ENCODE data around the gene PELI3. TPM values are rescaled to one million over a fixed set of nuclear protein-coding genes. Genes with fewer than 3 reads are reported as not detected.
A peak's percentile ranks its signal among the peaks of the same experiment; 100 is the strongest.
"Not testable (repeated sequence)": the region's sequence is repeated elsewhere in the genome, so short reads cannot be mapped to it uniquely, and the experiment has no call there.

PELI3 gene
- total and polyA plus RNA-seq, 2 donors = 7.6 to 22.5 TPM

DNA sequence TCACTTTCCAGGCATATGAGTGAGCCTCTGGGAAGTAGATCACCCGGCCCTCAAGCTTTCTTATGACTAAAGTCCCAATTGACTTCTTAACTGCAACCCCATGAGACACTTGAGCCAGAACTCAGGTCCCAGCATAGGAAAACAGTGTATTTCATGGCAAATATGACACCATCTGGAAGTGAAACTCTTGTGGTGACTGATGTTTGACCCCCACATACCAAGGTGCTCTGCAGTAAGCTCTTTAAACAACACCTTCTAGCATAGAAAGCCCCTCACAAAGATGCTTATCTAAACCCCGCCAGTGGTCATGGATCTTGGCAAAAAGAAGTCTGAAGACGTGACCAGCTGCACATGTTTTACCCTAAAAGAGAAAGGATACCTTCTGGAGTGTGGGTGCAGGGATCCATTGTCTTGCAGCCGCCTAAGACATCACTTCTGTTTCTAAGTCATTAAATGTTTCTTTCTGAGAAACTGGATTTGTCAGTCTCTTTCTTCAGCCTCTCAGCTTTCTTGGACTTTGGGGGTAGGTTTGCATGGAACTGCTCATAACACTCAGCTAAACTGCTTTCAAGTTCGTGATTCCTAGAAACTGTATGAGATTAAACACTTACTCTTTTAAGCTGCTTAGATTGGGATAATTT lies 7.4 kb upstream of the PELI3 start:
- 47% methylated on average over 5 of the region's 5 CpGs for WGBS
- H3K4me1 ChIP-seq (ENCODE audit: insufficient read depth) = no peaks in the 10 kb centered on the region

DNA sequence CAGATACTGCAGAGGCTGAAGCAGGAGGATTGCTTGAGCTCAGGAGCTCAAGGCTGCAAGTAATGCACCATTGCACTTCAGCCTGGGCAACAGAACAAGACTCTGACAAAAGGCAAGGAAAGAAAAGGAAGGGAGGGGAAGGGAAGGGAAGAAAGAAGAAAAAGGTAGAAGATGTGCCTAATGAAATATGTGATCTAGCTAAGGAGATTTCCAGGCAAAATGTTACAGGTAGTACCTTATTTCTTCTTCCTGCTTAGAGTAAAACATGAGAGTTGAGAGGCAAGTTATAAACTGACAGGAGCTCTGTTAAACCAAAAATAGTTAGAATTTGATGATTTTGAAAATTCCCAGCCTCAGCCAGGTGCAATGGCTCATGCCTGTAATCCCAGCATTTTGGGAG lies 4.7 kb upstream of the PELI3 start:
- Histone ChIP-seq H3K36me3 (ENCODE audit: insufficient read depth) (no peaks in the 10 kb centered on the region), H3K4me1 (ENCODE audit: insufficient read depth) (no peaks in the 10 kb centered on the region), H3K4me3 (ENCODE audit: low read depth, low read length) (no peak overlapping the region), H3K27ac (ENCODE audit: low read depth) (no peak overlapping the region)
- no peak for DNase-seq (ENCODE audit: extremely low spot score)

More for the DNA sequence above, 7.4 kb upstream of the PELI3 start:
- Histone ChIP-seq H3K4me3 (ENCODE audit: low read depth, low read length) (no peak overlapping the region), H3K36me3 (ENCODE audit: insufficient read depth) (no peaks in the 10 kb centered on the region), H3K27ac (ENCODE audit: low read depth) (no peak overlapping the region)
- DNase-seq (ENCODE audit: extremely low spot score) = no peak

- 94% methylated on average over 3 of the region's 3 CpGs for WGBS
- no peak overlapping the region for H3K27ac ChIP-seq (ENCODE audit: low read depth)
- DNase-seq (ENCODE audit: extremely low spot score) = no peak
- no peak overlapping the region for H3K4me3 ChIP-seq (ENCODE audit: low read depth, low read length)
- no peaks in the 10 kb centered on the region for H3K36me3 ChIP-seq (ENCODE audit: insufficient read depth)
- H3K4me1 ChIP-seq (ENCODE audit: insufficient read depth) = peaks cover 2% of the 10 kb centered on the region
Measured at GRCh38 chr11:66462911-66463310, 3.8 kb upstream of the PELI3 start.

DNA sequence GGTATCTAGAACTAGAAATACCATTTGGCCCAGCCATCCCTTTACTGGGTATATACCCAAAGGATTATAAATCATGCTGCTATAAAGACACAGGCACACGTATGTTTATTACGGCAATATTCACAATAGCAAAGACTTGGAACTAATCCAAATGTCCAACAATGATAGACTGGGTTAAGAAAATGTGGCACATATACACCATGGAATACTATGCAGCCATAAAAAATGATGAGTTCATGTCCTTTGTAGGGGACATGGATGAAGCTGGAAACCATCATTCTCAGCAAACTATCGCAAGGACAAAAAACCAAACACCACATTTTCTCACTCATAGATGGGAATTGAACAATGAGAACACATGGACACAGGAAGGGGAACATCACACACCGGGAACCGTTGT lies 2.6 kb upstream of the PELI3 start:
- 87% methylated on average over 5 of the region's 5 CpGs for WGBS
- not testable (repeated sequence) for DNase-seq (ENCODE audit: extremely low spot score); H3K4me3 ChIP-seq (ENCODE audit: low read depth, low read length); H3K36me3 ChIP-seq (ENCODE audit: insufficient read depth); H3K4me1 ChIP-seq (ENCODE audit: insufficient read depth); H3K27ac ChIP-seq (ENCODE audit: low read depth)

DNA sequence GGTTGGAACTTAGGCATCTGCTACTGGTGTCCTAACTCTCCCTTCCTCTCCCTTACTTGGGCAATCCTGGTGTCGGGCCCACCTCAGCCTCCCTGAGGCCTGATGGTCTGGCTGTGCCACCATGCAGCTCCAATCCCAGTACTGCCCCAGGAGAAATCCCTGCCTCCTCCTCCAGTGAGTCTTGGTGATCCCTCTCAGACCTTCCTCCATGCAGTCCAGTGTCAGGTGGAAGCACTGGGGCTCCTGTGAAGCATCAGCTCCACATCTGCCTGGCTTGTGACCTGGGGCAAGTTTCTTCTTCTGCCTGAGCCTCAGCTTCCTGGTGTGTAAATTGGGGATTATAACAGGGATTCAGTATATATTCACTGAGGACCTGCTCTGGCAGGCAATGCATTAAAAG lies 1.8 kb upstream of the PELI3 start:
- H3K27ac ChIP-seq (ENCODE audit: low read depth) = no peak overlapping the region
- DNase-seq (ENCODE audit: extremely low spot score) = no peak
- 81% methylated on average over 1 of the region's 1 CpG for WGBS
- no peaks in the 10 kb centered on the region for H3K36me3 ChIP-seq (ENCODE audit: insufficient read depth)
- peaks cover 3% of the 10 kb centered on the region for H3K4me1 ChIP-seq (ENCODE audit: insufficient read depth)
- no peak overlapping the region for H3K4me3 ChIP-seq (ENCODE audit: low read depth, low read length)

DNA sequence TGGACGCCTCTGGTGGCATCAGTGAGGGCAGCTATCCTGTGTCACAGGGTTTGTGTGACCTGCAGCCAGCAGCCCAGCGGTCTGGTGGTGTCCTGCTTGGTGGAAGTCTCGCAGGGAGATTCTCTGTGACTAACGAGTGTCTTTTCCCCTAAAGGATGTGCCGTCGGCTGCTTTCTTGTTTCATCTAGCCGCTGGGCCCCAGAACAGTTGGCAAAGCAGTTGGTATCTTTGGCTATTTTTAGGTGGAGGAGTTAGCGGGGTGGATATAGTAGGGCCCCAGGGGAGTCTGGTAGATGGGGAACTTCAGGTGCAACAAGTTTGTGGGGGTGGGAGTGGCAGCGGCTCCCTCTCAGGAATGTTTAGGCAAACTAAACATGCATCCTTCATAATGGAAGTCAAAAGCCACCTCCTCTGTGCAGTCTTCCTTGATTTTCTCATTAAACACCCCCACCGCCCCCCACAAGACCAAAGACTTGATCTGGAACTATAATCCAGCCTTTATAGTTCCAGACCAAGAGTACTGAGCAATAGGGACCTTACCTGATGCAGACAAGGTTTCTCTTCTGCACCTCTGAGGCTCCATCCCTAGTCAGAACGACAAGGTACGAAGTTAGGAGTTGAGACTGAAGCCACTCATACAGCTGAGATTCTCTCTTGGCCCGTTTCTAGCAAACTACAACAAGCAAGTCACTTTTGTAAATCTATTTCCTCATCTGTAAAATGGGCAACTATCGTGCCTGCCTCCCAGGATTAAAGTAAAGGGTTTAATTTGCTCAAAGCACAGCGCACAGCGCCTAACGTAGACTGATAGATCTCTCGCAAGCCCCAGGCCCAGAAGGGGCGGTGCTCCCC lies 1.1 kb upstream of the PELI3 start:
- Histone ChIP-seq H3K4me3 (ENCODE audit: low read depth, low read length) (peak overlapping the region; percentile 86), H3K4me1 (ENCODE audit: insufficient read depth) (peaks cover 3% of the 10 kb centered on the region), H3K36me3 (ENCODE audit: insufficient read depth) (no peaks in the 10 kb centered on the region), H3K27ac (ENCODE audit: low read depth) (no peak overlapping the region)
- 43% methylated on average over 19 of the region's 19 CpGs for WGBS
- DNase-seq (ENCODE audit: extremely low spot score) = no peak

GRCh38 chr11:66467034-66467659 lies 442 bp downstream of the PELI3 start:
- peaks cover 3% of the 10 kb centered on the region for H3K4me1 ChIP-seq (ENCODE audit: insufficient read depth)
- no peak for DNase-seq (ENCODE audit: extremely low spot score)
- peak overlapping the region; percentile 30 for H3K27ac ChIP-seq (ENCODE audit: low read depth)
- H3K36me3 ChIP-seq (ENCODE audit: insufficient read depth) = no peaks in the 10 kb centered on the region
- peak overlapping the region; percentile 86 for H3K4me3 ChIP-seq (ENCODE audit: low read depth, low read length)
- WGBS = 1% methylated on average over 72 of the region's 72 CpGs

GRCh38 chr11:66467756-66468155 lies 1.1 kb downstream of the PELI3 start:
- 48% methylated on average over 6 of the region's 6 CpGs for WGBS
- Histone ChIP-seq H3K4me3 (ENCODE audit: low read depth, low read length) (peak overlapping the region; percentile 86), H3K27ac (ENCODE audit: low read depth) (no peak overlapping the region), H3K36me3 (ENCODE audit: insufficient read depth) (no peaks in the 10 kb centered on the region), H3K4me1 (ENCODE audit: insufficient read depth) (peaks cover 3% of the 10 kb centered on the region)
- no peak for DNase-seq (ENCODE audit: extremely low spot score)

DNA sequence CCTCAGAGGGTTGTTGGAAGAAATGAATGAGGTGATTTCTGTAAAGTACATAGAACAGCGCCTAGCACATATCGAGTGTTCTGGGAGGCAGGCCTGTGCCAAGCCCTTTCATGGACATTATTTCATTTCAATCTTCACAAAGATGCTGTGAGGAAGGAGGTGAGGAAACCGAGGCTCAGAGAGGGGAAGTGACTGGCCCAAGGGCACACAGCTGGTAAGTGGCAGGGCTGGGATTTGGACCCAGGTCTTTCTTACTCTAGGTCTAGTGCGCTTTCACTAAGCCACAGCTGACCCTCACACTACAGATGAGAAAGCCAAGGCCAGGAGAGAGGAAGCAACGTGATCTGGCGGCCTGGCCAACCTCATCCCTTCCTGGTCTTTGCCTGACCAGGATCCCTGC lies 2.0 kb downstream of the PELI3 start:
- no peak for DNase-seq (ENCODE audit: extremely low spot score)

DNA sequence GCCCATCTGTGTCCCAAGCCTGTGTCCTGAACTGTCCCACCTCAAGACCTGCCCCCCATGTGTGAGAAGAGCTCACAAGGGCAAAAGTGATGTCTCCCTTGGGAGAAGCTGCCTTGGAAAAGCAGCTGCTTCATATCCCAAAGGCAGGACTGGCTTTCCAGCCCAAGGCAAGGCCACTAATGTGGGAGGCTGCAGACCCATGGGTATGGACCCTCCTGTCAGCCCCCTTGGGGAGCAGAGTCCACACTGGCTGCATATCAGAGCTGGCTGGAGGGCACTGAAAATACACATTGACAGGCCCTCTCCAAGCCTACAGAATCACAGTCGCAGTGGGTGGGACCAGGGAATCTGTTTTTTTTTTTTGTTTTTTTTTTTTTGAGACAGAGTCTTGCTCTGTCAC lies 2.7 kb downstream of the PELI3 start:
- H3K4me1 ChIP-seq (ENCODE audit: insufficient read depth) = peaks cover 3% of the 10 kb centered on the region
- no peak overlapping the region for H3K4me3 ChIP-seq (ENCODE audit: low read depth, low read length)
- WGBS = 81% methylated on average over 1 of the region's 1 CpG
- DNase-seq (ENCODE audit: extremely low spot score) = no peak
- H3K36me3 ChIP-seq (ENCODE audit: insufficient read depth) = peaks cover 2% of the 10 kb centered on the region
- no peak overlapping the region for H3K27ac ChIP-seq (ENCODE audit: low read depth)

More for the DNA sequence above, 2.0 kb downstream of the PELI3 start:
- Histone ChIP-seq H3K4me1 (ENCODE audit: insufficient read depth) (peaks cover 3% of the 10 kb centered on the region), H3K27ac (ENCODE audit: low read depth) (no peak overlapping the region), H3K36me3 (ENCODE audit: insufficient read depth) (peaks cover 2% of the 10 kb centered on the region), H3K4me3 (ENCODE audit: low read depth, low read length) (no peak overlapping the region)
- WGBS = 85% methylated on average over 6 of the region's 6 CpGs

DNA sequence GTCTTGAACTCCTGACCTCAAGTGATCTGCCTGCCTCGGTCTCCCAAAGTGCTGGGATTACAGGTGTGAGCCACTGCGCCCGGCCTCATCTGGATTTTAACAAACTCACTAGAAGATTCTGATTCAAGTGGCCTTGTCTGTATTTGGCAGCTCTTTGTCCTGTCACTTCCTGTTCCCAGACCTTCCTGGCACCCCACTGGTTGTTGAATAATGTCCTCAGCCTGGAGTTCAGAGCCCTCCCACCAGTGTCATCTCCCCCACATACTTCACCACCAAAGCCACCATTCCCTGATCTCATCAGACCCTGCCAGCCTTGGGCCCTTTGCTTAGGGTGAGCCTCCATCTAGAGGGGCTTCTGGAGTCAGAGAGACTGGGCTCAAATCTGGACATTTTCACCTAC lies 3.3 kb downstream of the PELI3 start:
- Histone ChIP-seq H3K4me3 (ENCODE audit: low read depth, low read length) (no peak overlapping the region), H3K4me1 (ENCODE audit: insufficient read depth) (peaks cover 3% of the 10 kb centered on the region), H3K36me3 (ENCODE audit: insufficient read depth) (peaks cover 2% of the 10 kb centered on the region), H3K27ac (ENCODE audit: low read depth) (no peak overlapping the region)
- no peak for DNase-seq (ENCODE audit: extremely low spot score)
- WGBS = 93% methylated on average over 3 of the region's 3 CpGs

DNA sequence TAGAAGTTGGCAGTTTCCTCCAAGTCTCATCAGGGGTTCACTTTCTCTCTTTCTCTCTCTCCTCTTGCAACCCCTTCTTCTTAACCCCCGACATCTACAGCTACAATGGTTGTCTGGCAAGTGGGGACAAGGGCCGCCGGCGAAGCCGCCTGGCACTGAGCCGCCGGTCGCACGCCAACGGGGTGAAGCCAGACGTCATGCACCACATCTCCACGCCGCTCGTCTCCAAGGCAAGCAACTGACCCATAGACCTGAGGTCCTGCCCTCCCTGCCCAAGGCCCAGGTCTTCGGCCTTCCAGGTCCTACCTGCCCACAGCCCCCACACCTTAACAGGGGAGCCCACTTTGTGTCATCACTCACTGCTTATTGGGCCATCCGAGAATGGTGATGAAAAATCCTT lies 4.4 kb downstream of the PELI3 start:
- no peak overlapping the region for H3K27ac ChIP-seq (ENCODE audit: low read depth)
- 96% methylated on average over 16 of the region's 16 CpGs for WGBS
- H3K4me1 ChIP-seq (ENCODE audit: insufficient read depth) = peaks cover 3% of the 10 kb centered on the region
- H3K4me3 ChIP-seq (ENCODE audit: low read depth, low read length) = no peak overlapping the region
- H3K36me3 ChIP-seq (ENCODE audit: insufficient read depth) = peaks cover 2% of the 10 kb centered on the region
- no peak for DNase-seq (ENCODE audit: extremely low spot score)

- no peak overlapping the region for H3K27ac ChIP-seq (ENCODE audit: low read depth)
- no peak for DNase-seq (ENCODE audit: extremely low spot score)
- peaks cover 3% of the 10 kb centered on the region for H3K4me1 ChIP-seq (ENCODE audit: insufficient read depth)
- no peak overlapping the region for H3K4me3 ChIP-seq (ENCODE audit: low read depth, low read length)
- H3K36me3 ChIP-seq (ENCODE audit: insufficient read depth) = peaks cover 2% of the 10 kb centered on the region
- 88% methylated on average over 9 of the region's 9 CpGs for WGBS
Measured at GRCh38 chr11:66472054-66472453, 5.3 kb downstream of the PELI3 start.

DNA sequence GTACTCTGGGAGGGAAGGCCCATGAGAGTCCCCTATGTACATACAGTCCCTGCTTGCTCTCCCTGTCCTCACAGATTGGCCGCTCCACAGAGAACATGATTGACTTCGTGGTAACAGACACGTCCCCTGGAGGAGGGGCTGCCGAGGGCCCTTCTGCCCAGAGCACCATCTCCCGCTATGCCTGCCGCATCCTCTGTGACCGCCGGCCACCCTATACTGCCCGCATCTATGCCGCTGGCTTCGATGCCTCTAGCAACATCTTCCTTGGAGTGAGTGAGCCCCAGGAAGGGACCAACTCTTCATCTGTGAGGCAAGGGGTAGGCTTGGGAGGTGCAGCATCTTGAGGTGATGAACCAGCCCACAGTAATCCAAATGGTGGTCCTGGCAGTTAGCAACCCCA lies 6.5 kb downstream of the PELI3 start:
- DNase-seq (ENCODE audit: extremely low spot score) = no peak
- no peak overlapping the region for H3K4me3 ChIP-seq (ENCODE audit: low read depth, low read length)
- no peak overlapping the region for H3K27ac ChIP-seq (ENCODE audit: low read depth)
- WGBS = 92% methylated on average over 11 of the region's 11 CpGs
- H3K4me1 ChIP-seq (ENCODE audit: insufficient read depth) = no peaks in the 10 kb centered on the region
- H3K36me3 ChIP-seq (ENCODE audit: insufficient read depth) = peaks cover 2% of the 10 kb centered on the region
